ENCODE results near the gene SPOCD1. TPM values are rescaled to one million over a fixed set of nuclear protein-coding genes. Genes with fewer than 3 reads are reported as not detected.
A peak's percentile ranks its signal among the peaks of the same experiment; 100 is the strongest.

SPOCD1 gene
- total and polyA plus RNA-seq, 2 experiments from 2014 or later: 0.73 to 1.3 TPM

DNA sequence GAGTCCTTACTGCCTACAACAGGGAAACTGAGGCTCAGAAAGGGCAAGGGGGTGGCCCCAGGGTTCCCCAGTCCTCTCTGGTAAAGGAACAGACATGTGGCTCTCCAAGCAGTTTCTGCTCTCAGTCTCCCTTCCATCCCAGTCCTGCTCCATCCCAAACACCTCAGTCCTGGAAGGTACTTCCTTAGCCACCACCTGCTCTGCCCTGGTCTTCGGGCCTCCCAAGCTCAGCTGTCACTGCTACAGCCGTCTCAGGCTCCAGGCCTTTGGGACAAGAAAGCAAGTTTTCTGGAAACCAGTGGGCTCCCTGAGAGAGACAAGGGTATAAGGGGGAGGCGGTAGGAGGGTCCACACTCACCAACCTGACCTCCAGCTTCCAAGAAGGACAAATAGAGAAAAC lies 28.6 kb downstream of the SPOCD1 start:
- peak overlapping the region; percentile 39; the same call in 1 of the 2 replicates for H3K27ac ChIP-seq (ENCODE audit: low read depth)
- TF ChIP-seq ZNF331 (CRISPR knock-in tag; IDR thresholded peaks at IDR 0.05; ENCODE audit: low read depth) (no peak), ETS1 (IDR thresholded peaks at IDR 0.05) (no peak)
- H3K4me3 ChIP-seq: no peak overlapping the region
- no peaks in the 10 kb centered on the region for H3K9me2 ChIP-seq (ENCODE audit: insufficient read depth)
- H3K9me3 Mint-ChIP-seq: no peaks in the 10 kb centered on the region
- no peaks in the 10 kb centered on the region for H3K36me3 Mint-ChIP-seq (ENCODE audit: low read depth)
- H3K36me3 ChIP-seq (ENCODE audit: insufficient read depth): no peaks in the 10 kb centered on the region
- H3K4me2 ChIP-seq: no peak overlapping the region
- H3K27me3 Mint-ChIP-seq (ENCODE audit: insufficient read depth, low read depth, poor library complexity): peaks cover 24% of the 10 kb centered on the region
- H3K79me2 ChIP-seq (replicated peaks; ENCODE audit: insufficient read depth): no peaks in the 10 kb centered on the region
- H3K27ac Mint-ChIP-seq: no peak overlapping the region
- H3K4me3 Mint-ChIP-seq: peak overlapping the region; percentile 92; the same call in 1 of the 3 replicates
- H4K20me1 ChIP-seq (replicated peaks; ENCODE audit: insufficient read depth): no peaks in the 10 kb centered on the region
- peaks cover 10% of the 10 kb centered on the region for H3K4me1 ChIP-seq (ENCODE audit: insufficient read depth)
- H3K27me3 ChIP-seq (ENCODE audit: insufficient read depth): no peaks in the 10 kb centered on the region
- H3F3A ChIP-seq (replicated peaks; ENCODE audit: low read depth): 0 out of 2 replicates have a peak, but pooled peaks cover 15% of the 10 kb centered on the region
- no peak for DNase-seq (ENCODE audit: low spot score)
- ATAC-seq: no peak
- peaks cover 18% of the 10 kb centered on the region for H3K4me1 Mint-ChIP-seq
- H2AFZ ChIP-seq: no peak overlapping the region; the same call in 1 of the 2 replicates

DNA sequence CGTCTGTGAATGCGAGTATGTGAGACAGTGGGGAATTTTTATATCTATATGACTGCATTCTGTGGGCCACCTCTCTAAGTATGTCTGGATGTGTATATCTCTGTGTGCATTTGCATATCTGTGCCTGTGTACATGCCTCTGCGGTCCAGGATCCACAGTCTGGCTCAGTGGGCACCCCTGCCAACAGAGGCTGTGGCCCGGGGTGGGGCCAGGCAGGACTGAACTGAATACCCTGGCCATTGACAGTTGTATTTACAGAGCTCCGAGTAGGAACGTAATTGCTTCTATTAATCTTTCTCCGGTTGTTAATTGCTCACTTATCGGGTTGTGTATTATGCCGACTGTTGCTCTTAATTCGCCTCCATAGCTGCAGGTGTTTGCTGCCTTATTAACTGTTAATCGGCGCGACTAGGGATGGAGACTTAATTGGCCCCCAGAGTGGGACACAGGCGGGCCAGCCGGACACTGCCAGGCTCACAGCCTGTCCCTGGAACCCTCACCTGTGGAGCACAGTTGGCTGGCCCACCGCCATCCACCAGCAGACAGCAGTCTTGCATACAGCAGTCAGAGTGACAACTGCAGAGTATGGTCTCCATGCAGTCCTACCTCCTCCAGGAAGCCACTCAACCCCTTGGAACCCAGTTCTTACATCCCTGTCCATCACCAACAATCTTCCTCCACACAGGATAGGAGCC lies 29.3 kb downstream of the SPOCD1 start:
- Histone ChIP-seq H3K27ac (ENCODE audit: low read depth) (no peak overlapping the region), H3K79me2 (replicated peaks; ENCODE audit: insufficient read depth) (no peaks in the 10 kb centered on the region), H3K9me2 (ENCODE audit: insufficient read depth) (no peaks in the 10 kb centered on the region), H2AFZ (no peak overlapping the region), H3K4me1 (ENCODE audit: insufficient read depth) (peaks cover 18% of the 10 kb centered on the region), H3K36me3 (ENCODE audit: insufficient read depth) (no peaks in the 10 kb centered on the region), H3K27me3 (ENCODE audit: insufficient read depth) (no peaks in the 10 kb centered on the region), H3K4me3 (no peak overlapping the region), H3F3A (replicated peaks; ENCODE audit: low read depth) (0 out of 2 replicates have a peak, but pooled peaks cover 15% of the 10 kb centered on the region), H4K20me1 (replicated peaks; ENCODE audit: insufficient read depth) (no peaks in the 10 kb centered on the region), H3K4me2 (no peak overlapping the region)
- Mint-ChIP-seq H3K4me1 (peaks cover 23% of the 10 kb centered on the region), H3K27ac (no peak overlapping the region), H3K36me3 (ENCODE audit: low read depth) (no peaks in the 10 kb centered on the region), H3K4me3 (no peak overlapping the region; the same call in 2 of the 3 replicates), H3K9me3 (no peaks in the 10 kb centered on the region), H3K27me3 (ENCODE audit: insufficient read depth, low read depth, poor library complexity) (peaks cover 24% of the 10 kb centered on the region)
- DNase-seq (ENCODE audit: low spot score) (no peak), ATAC-seq (no peak)
- TF ChIP-seq JUNB (IDR thresholded peaks at IDR 0.05; ENCODE audit: unreplicated experiment) (no peak), ETS1 (IDR thresholded peaks at IDR 0.05) (no peak), CTCF (conservative IDR thresholded peaks at IDR 0.05; ENCODE audit: low read depth in 2 of 2) (no peak), ZNF331 (CRISPR knock-in tag; IDR thresholded peaks at IDR 0.05; ENCODE audit: low read depth) (no peak), EZH2phosphoT487 (IDR thresholded peaks at IDR 0.05; ENCODE audit: unreplicated experiment) (no peak), NANOG (IDR thresholded peaks at IDR 0.05; ENCODE audit: borderline replicate concordance) (no peak), CREB1 (CRISPR knock-in tag; IDR thresholded peaks at IDR 0.05; ENCODE audit: low read depth) (no peak), ZNF114 (CRISPR knock-in tag; IDR thresholded peaks at IDR 0.05) (no peak), ZNF462 (CRISPR knock-in tag; IDR thresholded peaks at IDR 0.05) (no peak), STAT1 (IDR thresholded peaks at IDR 0.05; ENCODE audit: unreplicated experiment) (no peak), POLR2AphosphoS5 (IDR thresholded peaks at IDR 0.05; ENCODE audit: low read depth) (no peak)

All from GM23338 (cell line).